Ureter (tissue), 1 donor: Measurements from ENCODE around the gene SOWAHA. TPM values are rescaled to one million over a fixed set of nuclear protein-coding genes. Genes with fewer than 3 reads are reported as not detected.

Experiments
- DNase-seq: peaks from one replicate; pipeline ENCODE4 v3.0.0-alpha.2; 2020; ENCODE audit warnings: low spot score
- total RNA-seq: library from RNA; stranded (reverse); gene quantifications from one replicate; pipeline ENCODE4 v1.2.4, GENCODE V29; 2023
- donor health status: DM: yes; HTN: yes; CAD: no.

The SOWAHA gene
- total RNA-seq, result 6.8 TPM

DNA sequence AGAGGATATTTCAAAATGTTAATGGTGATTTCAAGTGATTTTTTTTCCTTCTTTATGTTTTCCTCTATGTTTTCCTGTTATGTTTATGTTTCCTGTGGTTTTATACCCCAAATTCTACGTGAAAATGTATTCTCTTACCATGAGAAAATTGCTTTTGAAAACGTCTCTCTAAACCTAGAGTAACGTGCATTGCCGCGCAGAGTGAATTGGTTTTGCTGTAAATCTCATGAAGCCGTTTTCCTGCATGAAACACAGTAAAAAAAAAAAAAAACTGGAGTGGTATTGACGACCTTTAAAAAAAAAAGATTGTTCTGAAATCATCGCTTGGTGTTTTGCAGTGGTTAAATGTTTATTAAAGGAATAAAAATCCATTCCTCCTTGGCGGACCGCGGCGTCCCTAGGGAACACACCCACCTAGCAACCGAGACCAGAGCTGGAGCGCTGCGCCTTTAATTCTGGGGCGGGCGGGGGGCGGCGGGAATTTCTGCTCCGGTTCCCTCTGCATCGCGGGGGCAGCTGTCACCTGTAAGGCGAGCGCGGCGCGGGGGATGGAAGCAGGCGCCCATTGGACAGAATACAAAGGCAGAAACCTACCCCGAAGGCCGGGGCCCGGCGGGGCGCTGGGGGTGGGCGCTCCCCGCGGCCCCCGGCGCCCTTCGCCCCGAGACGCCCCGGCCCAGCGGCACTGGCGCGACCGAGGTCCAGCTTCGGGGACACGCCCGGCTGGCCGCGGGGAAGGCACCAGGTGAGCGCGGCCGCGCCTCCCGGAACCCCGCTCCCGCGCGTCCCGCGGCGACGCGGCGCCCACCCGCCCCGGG is at the start of gene SOWAHA:
TSS of gene SOWAHA (plus strand) at position 522 of the 818 bp plus-strand sequence. CDS start 320 bp downstream, outside the sequence.
- no peak for DNase-seq

DNA sequence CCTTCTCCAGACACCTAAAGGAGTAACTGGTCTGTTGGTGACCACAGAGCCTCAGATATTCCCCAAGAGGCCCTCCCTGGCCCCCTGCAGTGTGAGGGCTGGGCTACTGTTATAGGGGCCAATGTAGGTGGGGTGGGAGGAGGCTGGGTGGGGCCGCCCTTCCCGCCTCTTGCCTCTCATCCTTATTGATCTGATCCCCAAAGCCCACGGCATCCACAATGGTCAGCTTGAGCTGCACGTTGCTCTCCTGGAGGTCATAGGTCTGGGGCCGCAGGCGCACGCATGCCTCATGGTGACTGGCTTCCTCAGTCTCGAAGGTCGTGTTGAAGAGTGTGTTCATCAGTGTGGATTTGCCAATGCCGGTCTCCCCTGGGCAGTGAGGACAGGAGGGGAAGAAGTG is 49.1 kb upstream of the SOWAHA start:
- DNase-seq, result peak; percentile 37

DNA sequence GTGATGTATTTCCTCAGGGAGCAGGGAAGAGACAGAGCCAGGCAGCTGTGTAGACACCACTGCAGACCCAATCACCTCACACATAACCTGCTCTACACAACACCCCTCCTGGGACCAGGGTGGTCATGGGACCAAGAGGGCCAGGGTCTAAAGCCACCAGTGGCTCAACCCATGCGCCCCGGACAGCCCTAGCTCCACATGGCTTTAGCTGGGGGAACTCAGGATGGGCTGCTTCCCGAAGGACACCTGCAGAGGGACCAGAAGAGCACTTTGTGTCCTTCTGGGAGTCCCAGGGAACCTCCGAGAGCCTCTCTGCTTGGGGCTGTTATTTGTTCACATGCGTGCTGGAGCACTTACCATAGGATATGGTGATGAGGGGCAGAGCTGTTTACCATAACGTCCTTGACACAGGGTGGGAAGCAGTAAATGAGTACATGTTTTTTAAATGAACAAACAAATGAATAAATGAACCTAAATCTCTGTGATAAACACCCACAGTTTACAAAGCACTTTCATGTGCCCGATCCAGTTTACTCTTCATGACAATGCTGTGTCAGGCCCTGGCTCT is 48.3 kb upstream of the SOWAHA start:
- DNase-seq, result peak; percentile 18

DNA sequence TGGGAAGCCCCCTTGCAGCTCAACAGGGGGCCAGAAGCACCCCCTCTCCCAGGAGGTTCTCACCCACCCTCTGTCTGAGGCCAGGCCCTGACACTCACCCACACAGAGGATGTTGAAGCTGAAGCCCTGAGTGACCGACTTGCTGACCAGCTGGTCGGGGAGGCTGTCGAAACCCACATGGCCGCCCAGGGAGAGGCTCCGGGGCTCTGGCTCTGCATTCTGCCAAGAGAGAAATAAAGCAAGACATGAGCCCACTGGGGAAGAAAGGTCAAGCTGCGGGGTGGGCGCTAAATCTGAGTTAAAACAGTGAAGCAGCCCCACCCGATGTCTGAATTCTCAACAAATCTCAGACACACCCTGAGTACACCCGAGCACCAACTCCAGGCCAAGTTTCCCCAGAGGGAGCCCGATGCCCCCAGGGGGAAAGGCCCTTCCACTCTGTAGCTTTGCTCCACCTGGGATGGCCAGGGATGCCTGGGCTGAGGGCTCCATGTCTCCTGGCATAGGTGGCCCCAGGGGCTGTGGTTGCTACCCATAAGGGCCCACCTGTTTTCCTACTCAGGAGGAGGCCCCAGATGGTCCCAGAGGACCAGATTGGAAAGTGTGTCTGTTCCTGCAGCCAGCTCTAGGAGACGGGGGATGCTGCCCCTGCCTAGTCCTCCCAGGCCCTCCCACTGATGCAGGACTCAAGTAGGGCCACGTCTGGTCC is 47.6 kb upstream of the SOWAHA start:
- no peak for DNase-seq

DNA sequence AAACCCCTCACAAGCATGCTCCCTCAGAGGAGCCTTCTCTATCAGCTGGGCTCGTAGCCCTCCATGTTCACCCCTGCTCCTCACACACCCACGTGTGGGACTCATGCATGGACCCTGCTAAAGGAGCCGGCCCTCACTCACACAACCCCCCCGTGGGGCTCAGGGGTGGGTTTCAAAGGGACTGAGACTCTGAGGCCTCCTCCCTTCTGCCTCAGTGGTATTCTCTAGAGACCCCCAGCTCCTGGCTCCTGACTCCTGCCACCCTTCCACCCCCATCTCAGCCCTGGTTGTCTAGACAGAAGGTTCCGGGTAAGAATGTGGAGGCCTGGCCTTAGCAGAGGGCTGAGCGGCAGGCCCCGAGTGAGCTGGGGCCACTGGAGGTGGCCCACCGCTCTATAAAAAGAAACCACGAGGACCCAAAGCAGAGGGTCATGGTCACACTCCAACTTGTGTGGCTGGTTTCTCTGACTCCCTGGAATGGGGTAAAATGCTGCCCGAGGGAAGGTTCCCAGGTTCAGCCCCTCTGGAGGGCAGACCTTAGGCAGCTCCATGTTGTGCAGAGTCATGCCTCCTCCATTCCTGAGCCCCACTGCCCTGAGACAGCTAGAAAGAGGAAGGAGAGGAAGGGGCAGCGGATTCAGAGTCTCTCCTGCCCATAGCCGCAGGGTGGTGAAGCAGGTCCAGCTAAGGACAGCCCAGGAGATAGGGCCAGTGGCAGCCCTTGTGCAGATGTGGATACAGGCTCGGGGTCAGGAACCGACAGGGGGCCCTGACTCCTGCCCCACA is 46.9 kb upstream of the SOWAHA start:
- no peak for DNase-seq

DNA sequence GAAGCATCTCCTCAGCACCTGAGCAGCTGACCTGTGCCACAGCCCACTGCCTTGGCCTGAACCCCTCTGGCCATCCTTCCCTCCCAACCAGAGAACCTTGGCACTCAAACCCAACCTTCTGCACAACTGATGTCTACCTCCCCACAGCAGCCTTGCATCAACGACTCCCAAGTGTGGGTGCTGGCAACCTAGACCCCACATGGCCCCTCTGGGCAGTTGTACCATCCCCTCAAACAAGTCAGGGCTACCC is 46.4 kb upstream of the SOWAHA start:
- DNase-seq, result no peak

DNA sequence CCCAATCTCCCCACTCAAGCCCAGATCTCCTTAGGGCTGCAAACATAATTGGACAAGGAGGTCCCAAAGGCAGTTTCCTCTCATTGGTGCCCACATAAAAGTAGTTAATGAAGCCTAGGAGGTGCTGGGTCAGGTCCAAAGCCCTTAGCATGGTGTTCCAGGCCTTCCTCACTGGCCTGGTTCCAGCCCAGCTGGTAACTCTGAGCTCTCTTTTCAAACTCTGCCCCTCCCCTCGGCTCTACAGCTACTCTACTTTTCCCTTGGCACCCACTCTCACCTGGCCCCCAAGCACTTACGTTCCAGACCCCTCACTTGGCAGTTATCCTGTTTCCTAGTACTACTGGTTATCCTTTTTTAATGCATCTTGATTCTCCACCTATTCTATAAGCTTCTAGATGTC is 46.0 kb upstream of the SOWAHA start:
- DNase-seq, result no peak

DNA sequence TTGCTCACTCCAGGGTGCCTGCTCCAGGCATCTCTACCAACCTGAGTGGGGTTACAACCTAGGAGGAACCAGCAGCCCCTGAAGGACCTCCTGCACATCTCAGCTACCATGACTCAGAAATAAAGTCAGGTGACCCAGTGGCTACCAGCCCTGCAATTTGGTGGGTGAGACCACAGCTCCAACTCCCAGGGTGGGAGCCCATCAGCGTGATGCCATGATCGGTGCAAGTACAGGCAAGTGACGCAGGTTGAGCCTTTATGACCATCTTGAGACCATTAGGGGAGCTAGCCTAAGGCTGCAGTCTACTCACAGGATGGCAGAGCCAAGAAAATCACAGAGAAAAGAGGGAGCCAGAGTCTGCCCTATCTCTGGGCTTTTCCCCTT is 44.6 kb upstream of the SOWAHA start:
- DNase-seq, result no peak

DNA sequence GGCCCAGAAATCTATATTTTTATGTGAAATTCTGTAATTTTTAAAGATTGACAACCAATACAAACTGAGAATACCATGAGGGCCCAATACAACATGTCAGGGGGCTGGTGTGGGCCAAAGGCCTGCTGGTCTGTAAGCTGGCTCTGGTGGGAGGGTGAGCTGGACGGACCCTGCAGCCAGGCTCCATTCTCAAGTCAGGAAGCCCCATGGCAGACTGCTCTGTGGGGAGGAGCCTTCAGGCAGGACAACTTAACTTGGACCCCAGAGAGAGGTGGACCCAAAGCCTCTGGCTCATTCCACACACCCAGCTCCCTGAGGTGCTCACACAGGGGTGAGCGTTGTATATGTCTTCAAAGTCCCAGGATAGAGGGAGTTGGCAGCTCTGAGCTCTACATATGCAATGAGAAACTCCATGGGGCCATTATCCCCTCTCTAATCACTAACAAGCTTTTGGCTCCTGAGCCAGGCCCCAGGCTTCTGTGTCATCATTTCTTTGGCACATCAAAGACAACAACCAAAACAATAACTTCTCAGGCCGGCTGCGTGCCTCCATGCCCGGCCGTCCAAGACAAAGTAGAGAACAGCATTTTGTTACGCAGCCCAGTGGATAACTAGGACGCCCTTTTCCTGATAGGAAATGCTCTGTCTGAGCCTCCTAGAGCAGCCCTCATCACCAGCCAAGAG is 42.5 kb upstream of the SOWAHA start:
- no peak for DNase-seq

DNA sequence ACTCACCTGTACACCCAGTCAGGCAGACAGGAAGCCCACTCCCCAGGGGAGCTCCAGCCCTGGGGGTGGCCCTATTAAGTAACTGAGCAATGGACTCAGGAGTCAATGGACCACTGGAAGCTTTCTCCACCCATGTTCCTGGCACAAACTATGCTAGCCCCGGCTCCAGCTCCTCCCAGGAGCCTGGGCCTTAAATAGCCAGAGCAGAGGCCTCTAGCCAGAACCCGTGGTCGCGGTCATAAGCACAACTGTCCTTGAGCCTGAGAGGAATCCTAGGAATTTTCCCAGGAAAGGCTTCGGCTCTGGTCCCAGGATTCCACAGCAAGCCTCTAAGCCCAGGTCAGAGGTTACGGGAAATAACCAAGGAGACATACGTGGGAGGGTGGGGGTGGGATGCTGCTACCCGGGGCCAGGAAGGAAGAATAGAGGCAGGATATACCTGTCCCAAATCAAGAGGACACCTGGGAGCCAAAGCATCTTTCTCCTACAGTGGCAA is 41.6 kb upstream of the SOWAHA start:
- DNase-seq, result no peak

DNA sequence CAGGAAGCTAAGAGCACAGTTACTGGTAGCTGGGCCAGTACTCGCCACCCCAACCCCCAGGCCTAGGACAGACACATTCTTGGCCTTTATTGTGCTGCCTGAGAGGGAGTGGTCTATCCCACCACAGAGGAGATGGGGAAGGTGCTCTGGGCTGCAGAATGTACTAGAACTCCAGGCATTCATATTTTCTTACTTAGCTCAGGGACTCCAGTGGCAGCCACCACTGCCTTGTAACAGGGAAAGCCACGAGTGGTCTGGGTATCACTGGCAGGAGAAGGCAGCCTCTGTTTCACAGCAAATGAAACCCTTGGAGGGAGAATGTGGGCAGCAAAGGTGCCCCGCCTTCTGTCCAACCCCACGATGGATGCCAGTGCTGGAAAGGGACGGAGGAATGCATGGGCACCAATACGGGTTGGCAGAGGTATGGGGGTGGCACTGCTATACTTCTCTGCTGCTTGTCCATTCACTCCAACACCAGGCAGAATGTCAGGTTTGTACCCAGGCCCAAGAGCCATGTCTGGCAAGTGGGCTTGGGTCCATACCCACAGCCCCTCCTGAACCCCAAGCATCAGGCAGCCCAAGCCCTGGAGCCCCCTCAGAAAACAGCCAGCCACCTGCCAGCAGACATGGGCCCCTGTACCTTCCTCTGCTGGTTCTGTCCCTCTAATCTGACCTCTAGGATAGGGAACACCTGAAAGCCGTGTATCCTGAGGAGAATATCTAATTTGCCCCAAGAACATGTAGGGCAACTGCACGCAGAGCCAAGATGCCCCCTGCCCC is 40.6 kb upstream of the SOWAHA start:
- no peak for DNase-seq

DNA sequence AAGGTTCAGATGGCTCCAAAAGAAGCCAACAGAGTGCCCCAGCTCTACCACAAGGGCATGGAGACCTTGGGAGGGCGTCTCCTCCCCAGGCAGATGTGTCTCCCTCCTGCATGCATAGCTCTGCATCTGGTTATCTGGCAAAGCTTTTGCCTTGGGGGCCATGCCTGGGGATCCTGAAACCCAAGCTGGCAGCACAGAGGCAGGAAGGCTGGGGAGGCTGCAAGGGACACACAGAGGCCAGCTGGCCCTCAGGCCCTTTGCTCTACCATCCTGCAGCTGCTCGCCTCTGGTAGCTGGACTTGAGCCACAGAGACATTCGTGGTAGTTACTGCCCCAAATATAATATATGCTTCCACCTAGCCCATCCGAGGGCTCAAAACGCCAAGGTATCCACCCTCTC is 40.0 kb upstream of the SOWAHA start:
- no peak for DNase-seq

DNA sequence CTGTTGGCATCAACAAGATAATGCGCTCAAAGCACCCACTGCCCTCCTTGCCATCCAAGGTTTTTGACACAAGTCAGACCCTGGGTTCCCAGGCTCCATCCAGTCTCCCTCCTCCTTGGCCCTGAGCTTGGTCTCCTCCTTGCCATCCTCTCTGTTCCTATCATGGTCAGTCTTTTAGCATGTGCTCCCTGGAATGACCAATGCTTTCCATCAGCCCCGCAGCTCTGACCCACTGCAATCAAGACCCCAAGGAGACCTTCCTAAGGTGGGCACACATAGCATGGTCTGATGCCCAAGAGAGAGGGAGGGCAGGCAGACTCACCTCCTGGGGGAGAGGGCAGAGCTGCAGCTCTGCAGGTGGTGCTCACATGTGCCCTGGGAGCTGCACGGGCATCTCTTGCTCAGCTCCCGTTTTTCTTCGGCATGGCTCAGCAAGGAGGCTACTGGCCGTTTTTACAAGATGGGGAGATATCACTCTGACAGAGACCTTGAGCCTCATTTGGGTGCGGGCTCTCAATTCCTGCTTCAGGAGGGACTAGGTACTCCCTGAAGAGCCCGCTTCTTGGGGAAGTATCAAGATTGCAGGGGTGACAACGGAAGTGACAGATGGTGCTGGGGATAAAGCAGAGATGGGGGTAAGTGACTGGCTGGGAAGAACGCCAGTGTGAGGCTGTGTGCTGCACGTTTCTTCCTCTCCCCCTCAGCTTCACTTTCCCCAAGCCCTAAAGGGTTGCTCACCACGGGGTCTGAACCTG is 39.3 kb upstream of the SOWAHA start:
- DNase-seq, result no peak

DNA sequence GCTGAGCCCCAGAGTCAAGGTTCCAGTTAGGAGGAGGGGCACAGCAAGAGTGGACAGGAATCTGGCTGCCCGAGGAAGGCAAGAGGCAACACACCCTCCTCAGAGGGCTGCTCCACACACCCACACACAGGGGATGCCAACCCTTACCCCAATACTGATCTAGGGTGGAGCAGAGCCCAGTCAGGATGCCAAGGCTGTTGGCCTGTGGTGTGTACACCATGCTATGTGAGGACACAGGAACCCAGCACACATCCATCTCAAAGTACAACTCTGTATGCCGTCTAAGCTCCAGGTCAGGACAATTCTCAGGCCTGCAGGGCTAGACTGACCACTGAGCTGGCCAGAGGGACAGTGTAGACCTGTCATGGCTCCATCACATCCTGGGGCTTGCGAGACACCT is 38.7 kb upstream of the SOWAHA start:
- DNase-seq, result peak; percentile 72

DNA sequence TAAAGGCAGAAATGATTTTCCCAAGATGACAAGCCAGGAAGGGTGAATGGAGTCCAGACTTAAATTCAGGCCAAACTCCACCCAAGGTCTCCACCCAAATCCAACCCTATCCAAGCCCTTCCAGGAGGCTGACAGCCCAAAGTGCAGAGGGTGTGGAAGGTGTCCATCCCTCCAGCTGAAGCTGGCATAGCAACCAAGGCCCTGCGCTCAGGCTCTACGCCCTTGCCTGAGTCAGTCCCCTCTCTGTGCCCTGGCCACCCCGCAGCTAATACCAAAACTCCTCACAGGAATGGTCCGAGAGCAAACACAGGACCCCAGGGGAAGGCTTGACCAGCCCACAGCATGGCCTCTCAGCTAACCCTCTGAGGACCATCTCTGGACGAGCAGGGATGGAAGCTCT is 38.2 kb upstream of the SOWAHA start:
- no peak for DNase-seq

DNA sequence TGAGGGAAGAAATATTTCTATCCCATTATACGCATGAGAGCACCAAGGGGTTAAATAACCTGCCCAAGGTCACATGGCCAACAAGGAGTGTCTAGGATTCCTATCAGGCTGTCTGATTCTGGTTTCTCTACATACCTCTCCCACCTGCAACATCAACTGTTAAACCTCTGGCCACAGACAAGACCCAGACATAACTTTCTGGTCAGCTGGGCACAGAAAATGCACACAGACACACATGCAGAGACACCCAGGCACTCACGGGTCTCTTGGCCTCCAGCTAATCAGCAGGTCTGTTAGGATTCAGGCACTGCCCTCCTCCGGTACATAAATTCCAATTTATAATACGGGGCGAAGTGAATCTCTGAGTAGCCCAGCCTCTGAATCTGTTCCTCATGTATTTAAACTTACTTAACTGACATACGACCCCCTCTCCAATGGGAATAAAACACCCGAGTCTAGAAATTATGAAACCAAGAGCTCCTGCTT is 37.6 kb upstream of the SOWAHA start:
- no peak for DNase-seq

DNA sequence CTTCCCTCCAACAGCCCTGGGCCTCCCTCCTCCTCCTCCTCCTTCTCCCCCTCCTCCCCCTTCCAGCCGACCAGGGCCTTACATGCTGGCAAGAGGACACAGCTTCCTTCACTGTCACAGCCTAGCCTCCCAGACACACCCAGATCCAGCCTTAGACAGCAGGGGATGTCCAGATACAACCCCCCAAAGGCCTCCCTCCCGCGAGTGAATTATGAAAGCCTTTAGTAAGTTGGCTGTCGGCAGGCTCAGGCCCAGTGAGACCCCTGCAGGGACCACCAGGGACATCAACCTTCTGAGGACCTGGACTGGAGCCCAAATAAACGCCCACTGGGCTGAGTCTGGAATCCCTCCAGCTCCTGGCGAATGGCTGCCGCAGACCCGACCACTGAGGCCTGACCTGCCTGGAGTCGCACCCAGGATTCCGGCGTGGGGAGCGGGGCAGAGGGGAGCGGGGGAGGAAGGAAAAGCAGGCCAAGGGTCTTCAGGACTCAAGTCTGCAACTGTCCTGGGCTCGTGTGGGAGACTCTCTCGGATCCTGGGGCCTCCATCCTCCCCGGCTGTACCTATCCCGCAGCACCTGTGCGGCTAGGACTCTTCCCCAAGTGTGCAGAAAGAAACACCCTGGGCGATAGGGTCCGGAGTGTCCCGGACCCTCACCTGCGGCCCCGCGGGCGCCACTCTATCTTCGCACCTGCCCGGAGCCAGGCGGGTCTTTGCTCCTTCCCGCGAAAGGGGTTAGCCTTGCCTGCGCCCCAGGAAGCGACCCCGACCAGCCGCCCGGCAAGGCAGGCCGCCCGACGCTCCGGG is 36.8 kb upstream of the SOWAHA start:
- no peak for DNase-seq

DNA sequence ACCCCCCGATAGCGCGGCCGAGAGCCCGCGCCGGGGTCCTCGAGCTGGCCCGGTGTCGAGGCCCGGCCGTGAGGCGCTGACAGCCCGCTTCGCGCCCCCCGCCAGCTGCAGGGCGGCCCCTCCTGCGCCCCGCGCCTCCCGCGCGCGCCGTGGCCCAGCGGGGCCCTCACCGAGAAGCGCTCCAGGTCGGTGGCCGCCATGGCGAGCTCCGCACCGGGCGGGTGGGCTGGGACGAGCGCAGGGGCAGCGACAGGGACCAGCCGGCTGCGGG is 36.2 kb upstream of the SOWAHA start:
- DNase-seq, result no peak
